ENCODE results near the gene P2RX5.

- TF ChIP-seq, protein P1, sequence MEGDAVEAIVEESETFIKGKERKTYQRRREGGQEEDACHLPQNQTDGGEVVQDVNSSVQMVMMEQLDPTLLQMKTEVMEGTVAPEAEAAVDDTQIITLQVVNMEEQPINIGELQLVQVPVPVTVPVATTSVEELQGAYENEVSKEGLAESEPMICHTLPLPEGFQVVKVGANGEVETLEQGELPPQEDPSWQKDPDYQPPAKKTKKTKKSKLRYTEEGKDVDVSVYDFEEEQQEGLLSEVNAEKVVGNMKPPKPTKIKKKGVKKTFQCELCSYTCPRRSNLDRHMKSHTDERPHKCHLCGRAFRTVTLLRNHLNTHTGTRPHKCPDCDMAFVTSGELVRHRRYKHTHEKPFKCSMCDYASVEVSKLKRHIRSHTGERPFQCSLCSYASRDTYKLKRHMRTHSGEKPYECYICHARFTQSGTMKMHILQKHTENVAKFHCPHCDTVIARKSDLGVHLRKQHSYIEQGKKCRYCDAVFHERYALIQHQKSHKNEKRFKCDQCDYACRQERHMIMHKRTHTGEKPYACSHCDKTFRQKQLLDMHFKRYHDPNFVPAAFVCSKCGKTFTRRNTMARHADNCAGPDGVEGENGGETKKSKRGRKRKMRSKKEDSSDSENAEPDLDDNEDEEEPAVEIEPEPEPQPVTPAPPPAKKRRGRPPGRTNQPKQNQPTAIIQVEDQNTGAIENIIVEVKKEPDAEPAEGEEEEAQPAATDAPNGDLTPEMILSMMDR (IDR thresholded peaks at IDR 0.05; ENCODE audit: low read depth, low read length): no peak
- TF ChIP-seq EZH2phosphoT487 (IDR thresholded peaks at IDR 0.05; ENCODE audit: low read depth): no peak
Measured at GRCh38 chr17:3669085-3669347, 26.9 kb downstream of the P2RX5 start.

Data from OCI-LY3 (cell line).